HG02840 (cell line): Measurements from ENCODE around the gene CDKAL1.
A peak's percentile ranks its signal among the peaks of the same experiment; 100 is the strongest.
"Not testable (repeated sequence)": the region's sequence is repeated elsewhere in the genome, so short reads cannot be mapped to it uniquely, and the experiment has no call there.

ENCODE experiments used
- ATAC-seq: cut with Tn5 transposase; IDR thresholded peaks from one replicate; pipeline ENCODE4 v1.9.1; 2021; ENCODE audit warnings: mild to moderate bottlenecking, moderate library complexity, moderate number of reproducible peaks; ENCODE audit not compliant: unreplicated experiment, low FRiP score

Gene CDKAL1

GRCh38 chr6:20702366-20702765, 168.1 kb downstream of the CDKAL1 start:
- no peak for ATAC-seq

GRCh38 chr6:20703049-20703448, 168.8 kb downstream of the CDKAL1 start:
- no peak for ATAC-seq

GRCh38 chr6:20704325-20705025, 170.2 kb downstream of the CDKAL1 start:
- no peak for ATAC-seq

- ATAC-seq: no peak
Observed at GRCh38 chr6:20705741-20706140, 171.5 kb downstream of the CDKAL1 start.

- ATAC-seq: no peak
Observed at GRCh38 chr6:20706238-20706938, 172.1 kb downstream of the CDKAL1 start.

GRCh38 chr6:20706939-20707485, 172.8 kb downstream of the CDKAL1 start:
- no peak for ATAC-seq

GRCh38 chr6:20707870-20708269, 173.6 kb downstream of the CDKAL1 start:
- no peak for ATAC-seq

- ATAC-seq: peak; percentile 49
Observed at GRCh38 chr6:20708367-20709124, 174.3 kb downstream of the CDKAL1 start.

GRCh38 chr6:20709451-20709850, 175.2 kb downstream of the CDKAL1 start:
- no peak for ATAC-seq

GRCh38 chr6:20710341-20710740, 176.1 kb downstream of the CDKAL1 start:
- no peak for ATAC-seq

GRCh38 chr6:20711518-20711917, 177.3 kb downstream of the CDKAL1 start:
- ATAC-seq: no peak

- no peak for ATAC-seq
Observed at GRCh38 chr6:20712011-20712410, 177.8 kb downstream of the CDKAL1 start.

- no peak for ATAC-seq
Observed at GRCh38 chr6:20715135-20715806, 181.0 kb downstream of the CDKAL1 start.

GRCh38 chr6:20716865-20717264, 182.6 kb downstream of the CDKAL1 start:
- ATAC-seq: peak; percentile 65

- ATAC-seq: no peak
Observed at GRCh38 chr6:20717743-20718142, 183.5 kb downstream of the CDKAL1 start.

- no peak for ATAC-seq
Observed at GRCh38 chr6:20718705-20719653, 184.7 kb downstream of the CDKAL1 start.

GRCh38 chr6:20719980-20720379, 185.7 kb downstream of the CDKAL1 start:
- ATAC-seq: no peak

GRCh38 chr6:20721121-20721520, 186.9 kb downstream of the CDKAL1 start:
- not testable (repeated sequence) for ATAC-seq

GRCh38 chr6:20722455-20722854, 188.2 kb downstream of the CDKAL1 start:
- no peak for ATAC-seq
